Forelimb muscle (tissue), 1 donor: Measurements from ENCODE around the gene RGL3. TPM values are rescaled to one million over a fixed set of nuclear protein-coding genes. Genes with fewer than 3 reads are reported as not detected.
"Not testable (repeated sequence)": the region's sequence is repeated elsewhere in the genome, so short reads cannot be mapped to it uniquely, and the experiment has no call there.

Source experiments
- DNase-seq: peaks from one replicate; pipeline ENCODE4 v3.0.0-alpha.2; 2013; ENCODE audit warnings: low read depth
- polyA plus RNA-seq: library from polyadenylated mRNA; unstranded; fragments of 120-200 nt; gene quantifications from one replicate; pipeline ENCODE4 v1.2.1, GENCODE V29; 2013; ENCODE audit not compliant: insufficient read length

Gene RGL3, protein sequence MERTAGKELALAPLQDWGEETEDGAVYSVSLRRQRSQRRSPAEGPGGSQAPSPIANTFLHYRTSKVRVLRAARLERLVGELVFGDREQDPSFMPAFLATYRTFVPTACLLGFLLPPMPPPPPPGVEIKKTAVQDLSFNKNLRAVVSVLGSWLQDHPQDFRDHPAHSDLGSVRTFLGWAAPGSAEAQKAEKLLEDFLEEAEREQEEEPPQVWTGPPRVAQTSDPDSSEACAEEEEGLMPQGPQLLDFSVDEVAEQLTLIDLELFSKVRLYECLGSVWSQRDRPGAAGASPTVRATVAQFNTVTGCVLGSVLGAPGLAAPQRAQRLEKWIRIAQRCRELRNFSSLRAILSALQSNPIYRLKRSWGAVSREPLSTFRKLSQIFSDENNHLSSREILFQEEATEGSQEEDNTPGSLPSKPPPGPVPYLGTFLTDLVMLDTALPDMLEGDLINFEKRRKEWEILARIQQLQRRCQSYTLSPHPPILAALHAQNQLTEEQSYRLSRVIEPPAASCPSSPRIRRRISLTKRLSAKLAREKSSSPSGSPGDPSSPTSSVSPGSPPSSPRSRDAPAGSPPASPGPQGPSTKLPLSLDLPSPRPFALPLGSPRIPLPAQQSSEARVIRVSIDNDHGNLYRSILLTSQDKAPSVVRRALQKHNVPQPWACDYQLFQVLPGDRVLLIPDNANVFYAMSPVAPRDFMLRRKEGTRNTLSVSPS
- polyA plus RNA-seq, result 0.40 TPM

DNA sequence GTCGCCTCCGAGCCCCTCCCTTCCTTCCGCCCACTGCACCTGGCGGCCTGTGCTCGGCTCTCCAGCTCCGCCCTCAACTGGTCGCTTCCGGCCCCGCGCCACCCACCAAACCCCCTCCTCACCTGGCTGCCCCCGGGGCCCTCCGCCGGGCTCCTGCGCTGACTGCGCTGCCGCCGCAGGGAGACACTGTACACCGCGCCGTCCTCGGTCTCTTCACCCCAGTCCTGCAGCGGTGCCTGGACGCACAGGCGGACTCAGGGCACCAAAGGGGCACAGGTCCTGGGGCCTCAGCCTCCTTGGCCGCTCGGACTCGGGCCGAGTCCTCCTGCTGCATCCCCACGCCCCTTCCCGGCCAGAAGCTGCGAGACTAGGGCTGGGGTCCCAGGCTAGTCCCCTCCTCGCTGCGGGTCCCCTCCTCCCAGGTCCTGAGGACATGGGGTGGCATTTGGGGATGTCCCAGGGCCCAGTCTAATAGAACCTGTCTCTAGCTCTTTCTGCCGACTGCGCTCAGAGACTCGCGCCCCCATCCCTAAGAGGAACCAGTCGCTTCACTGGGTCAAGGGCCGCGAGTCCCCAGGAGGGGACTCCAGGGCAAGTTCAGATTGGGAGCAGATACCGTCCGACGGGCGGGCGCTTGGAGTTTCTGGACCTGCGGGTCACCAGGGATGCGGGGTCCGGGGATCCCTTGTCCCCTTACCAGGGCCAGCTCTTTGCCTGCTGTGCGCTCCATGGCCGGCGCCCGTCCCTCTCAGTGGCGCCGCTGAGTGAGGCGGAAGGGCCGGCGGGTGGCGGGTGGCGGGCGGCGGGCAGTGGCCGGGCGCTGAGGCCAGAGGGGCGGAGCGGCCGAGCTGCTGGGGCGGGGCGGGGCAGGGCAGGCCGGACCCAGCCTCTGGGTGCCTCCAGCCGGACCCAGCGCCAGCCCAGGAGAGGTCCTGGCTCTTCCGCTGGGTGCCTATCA, at the start of gene RGL3:
Gene RGL3, minus strand, starts transcription at position 766 of the 958 bp plus-strand sequence. Its CDS starts 36 bp downstream, at position 730.
- no peak for DNase-seq

DNA sequence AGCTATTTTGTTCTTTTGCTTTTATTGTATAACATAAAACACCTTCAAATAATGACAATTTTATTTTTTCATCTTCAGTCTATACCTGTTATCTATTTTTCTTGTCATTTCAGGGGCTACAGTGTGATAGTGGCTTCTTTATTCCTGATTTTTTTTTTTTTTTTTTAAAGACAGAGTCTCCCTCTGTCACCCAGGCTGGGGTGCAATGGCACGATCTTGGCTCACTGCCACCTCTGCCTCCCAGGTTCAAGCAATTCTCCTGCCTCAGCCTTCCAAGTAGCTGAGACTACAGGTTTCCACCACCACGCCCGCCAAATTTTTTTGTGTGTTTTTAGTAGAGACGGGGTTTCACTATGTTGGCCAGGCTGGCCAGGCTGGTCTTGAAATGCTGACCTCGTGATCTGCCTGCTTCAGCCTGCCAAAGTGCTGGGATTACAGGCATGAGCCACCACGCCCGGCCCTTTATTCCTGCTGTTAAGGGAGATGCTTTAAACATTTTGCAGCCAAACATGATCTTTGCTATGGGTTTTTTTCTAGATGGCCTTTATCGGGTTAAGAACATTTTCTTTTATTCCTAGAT, 49.2 kb upstream of the RGL3 start:
- DNase-seq, result not testable (repeated sequence)

DNA sequence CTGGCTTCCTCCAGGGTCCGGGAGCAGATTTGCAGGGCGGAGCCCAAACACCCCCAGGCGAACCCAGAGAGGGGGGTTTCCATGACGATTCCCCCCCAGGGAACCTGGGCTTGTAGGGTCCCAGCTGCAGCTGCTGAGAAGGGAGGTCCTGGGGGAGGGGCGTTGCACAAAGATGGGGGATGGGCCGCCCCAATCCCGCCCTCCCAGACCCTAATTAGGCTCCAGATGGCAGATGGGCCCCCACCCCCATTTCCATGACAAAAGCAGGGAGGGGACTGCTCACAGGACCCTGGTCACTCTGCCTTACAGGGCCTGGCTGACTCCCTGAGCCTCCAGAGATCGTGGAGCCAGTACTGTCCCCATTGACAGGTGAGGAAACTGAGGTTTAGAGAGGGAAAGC, 46.5 kb upstream of the RGL3 start:
- no peak for DNase-seq

DNA sequence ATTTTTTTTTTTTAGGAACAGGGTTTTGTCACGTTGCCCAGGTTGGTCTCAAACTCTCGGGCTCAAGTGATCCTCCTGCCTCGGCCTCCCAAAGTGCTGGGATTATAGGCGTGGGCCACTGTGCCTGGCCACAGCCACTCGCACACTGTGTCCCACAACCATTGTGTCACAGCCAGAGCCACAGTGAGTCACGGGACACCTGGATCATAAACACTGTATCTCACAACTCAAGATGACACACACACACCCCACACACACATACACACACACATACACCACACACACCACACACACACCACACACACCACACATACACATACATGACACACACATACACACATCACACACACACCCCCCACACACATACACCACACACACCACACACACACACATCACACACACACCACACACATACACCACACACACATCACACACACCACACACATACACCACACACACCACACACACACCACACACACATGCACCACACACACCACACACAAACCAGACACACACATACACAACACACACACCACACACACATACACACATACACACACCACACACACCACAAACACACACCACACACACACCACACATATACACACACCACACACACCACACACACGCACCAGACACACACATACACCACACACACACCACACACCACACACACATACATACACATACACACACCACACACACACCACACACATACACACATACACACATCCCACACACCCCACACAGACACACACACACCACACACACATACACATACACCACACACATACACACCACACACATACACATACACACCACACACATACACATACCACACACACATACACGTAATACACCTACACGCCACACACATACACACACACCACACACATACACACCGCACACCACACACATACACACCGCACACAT, 45.5 kb upstream of the RGL3 start:
- DNase-seq, result no peak

DNA sequence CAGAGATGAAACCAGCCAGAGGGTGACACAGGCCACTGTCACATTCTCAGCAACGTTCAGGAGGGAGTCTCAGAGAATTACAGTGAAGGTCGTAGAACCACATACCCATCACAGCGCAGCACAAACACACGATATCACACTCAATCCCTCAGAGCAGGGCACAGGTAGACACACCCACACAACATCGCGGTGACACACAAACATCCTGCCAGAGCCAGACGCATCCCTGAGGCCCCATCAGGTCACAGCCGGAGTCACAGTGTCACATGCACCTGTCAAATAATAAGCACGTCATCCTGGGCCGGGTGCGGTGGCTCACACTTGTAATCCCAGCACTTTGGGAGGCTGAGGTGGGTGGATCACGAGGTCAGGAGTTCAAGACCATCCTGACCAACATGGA, 44.3 kb upstream of the RGL3 start:
- DNase-seq, result no peak

DNA sequence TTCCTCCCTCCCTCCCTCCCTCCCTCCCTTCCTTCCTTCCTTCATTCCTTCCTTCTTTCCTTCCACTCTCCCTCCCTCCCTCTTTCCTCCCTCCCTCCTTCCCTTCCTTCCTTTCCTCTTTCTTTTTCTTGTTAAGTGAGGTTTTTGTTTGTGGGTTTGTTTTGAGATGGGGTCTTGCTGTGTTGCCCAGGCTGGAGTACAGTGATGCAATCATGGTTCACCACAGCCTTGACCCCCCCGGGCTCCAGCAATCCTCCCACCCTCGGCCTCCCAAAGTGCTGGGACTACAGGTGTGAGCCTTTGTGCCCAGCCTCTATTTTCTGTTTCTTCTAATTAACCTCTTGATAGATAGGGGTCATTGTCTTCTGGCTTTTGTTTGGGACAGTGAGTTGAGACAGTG, 42.3 kb upstream of the RGL3 start:
- DNase-seq, result no peak

DNA sequence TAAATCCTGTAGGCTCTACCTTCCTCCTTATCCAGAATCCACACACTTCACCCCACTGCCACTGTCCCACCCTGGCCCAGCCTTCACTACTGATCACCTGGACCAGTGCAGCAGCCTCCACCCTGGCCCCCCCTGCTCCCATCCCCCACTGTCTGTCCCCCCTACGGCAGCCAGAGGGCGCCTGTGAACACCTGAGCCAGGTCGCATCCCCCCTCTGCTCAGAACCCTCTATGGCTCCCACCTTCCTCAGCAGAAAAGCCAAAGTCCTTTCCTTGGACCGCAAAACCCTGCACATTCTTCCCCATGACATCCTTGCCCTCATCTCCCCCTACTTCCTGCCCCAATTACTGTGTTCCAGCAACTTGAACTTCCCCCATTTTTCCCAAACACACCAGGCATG, 41.1 kb upstream of the RGL3 start:
- no peak for DNase-seq

DNA sequence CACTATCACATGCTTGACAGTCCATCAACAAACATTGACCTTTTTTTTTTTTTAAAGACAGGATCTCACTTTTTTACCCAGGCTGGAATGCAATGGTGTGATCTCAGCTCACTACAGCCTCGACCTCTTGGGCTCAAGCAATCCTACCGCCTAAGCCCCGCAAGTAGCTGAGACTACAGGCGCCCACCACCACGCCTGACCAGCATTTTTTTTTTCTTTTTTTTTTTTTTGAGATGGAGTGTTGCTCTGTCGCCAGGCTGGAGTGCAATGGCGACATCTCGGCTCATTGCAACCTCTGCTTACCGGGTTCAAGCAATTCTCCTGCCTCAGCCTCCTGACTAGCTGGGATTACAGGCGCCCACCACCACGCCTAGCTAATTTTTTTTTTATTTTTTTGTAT, 39.8 kb upstream of the RGL3 start:
- not testable (repeated sequence) for DNase-seq

DNA sequence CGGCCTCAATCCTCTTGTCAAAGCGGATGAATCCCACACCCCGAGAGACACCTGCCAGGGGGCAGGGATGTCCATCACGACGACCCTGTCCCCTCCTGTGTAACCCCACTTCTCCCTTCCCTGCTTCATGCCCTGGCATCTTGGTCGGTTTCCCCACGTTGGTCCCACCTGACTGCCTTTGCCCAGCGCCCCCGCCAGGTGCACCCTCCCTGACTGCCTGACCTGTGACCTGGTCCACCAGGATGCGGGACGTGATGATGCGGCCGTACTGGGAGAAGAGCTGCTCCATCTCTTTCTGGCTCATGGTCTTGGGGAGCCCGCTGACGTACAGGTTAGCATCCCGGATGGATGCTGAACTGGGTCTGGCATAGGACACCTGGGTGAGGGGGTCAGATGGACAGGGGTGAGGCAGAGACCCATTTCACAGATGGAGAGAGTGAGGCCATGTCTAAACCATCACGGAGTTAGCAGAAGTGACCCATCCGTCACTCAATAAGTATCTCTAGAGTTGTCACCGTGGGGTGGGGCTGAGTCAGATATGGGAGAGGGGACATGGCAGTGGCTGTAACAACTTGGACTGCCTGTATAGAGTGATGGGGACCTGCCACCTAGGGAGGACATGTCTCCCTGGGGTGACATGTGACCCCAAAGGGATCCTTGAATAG, 39.3 kb upstream of the RGL3 start:
- no peak for DNase-seq

DNA sequence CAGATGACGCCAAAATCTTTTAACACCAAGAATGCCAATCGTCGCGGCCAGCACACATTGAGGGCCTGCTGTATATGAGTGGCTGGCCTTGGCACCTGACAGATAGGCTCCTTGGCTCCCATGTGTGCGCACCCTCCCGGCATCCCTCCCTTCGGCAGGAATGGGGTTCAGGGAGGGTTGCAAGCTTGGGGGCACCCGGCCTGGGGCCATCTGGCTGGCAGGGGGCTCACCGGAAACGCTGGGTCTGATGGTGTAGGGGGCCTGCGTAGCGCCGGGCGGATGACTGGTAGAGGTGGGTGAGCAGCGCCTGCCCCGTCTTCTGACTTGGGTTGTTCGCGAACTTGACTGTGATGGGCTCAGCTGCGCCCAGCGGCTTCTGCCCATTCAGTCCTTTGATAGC, 38.7 kb upstream of the RGL3 start:
- no peak for DNase-seq

DNA sequence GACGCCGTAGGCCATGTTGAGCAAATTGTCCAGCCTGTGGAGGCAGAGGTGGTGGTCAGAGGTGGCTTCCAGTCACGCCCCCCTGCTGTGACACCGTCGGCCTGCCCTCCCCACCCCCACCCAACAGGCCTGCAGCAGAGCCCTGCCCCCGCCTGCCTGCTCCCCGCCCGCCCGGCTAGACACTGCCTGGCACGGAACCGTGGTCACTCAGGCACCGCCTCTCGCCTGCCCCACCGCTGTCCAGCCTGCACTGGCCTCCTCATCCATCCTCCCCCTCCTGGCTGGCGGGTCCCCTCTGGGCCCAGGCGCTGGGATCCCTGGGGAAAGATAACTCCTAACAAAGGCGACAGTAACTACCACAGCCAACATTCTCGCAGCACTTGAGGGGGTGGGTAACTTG, 38.0 kb upstream of the RGL3 start:
- DNase-seq, result no peak

DNA sequence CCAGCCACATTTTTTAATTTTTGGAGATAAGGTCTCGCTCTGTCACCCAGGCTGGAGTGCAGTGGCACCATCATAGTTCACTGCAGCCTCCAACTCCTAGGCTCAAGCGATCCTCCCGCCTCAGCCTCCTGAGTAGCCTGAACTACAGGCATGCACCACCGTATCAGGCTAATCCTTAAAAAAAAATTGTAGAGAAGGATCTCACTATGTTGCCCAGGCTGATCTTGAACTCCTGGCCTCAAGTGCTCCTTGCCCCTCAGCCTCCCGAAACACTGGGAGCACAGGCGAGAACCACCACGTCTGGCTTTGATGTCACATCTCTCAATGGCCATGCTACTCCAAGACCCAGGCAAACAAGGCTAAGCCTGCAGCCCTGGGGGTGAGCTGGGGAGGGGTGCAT, 37.5 kb upstream of the RGL3 start:
- no peak for DNase-seq

DNA sequence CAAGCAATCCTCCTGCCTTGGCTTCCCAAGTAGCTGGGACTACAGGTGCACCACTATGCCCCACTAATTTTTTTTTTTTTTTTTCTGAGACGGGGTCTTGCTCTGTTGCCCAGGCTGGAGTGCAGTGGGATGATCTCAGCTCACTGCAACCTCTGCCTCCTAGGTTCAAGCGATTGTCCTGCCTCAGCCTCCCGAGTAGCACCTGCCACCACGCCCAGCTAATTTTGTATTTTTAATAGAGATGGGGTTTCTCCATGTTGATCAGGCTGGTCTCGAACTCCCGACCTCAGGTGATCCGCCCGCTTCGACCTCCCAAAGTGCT, 36.1 kb upstream of the RGL3 start:
- not testable (repeated sequence) for DNase-seq

DNA sequence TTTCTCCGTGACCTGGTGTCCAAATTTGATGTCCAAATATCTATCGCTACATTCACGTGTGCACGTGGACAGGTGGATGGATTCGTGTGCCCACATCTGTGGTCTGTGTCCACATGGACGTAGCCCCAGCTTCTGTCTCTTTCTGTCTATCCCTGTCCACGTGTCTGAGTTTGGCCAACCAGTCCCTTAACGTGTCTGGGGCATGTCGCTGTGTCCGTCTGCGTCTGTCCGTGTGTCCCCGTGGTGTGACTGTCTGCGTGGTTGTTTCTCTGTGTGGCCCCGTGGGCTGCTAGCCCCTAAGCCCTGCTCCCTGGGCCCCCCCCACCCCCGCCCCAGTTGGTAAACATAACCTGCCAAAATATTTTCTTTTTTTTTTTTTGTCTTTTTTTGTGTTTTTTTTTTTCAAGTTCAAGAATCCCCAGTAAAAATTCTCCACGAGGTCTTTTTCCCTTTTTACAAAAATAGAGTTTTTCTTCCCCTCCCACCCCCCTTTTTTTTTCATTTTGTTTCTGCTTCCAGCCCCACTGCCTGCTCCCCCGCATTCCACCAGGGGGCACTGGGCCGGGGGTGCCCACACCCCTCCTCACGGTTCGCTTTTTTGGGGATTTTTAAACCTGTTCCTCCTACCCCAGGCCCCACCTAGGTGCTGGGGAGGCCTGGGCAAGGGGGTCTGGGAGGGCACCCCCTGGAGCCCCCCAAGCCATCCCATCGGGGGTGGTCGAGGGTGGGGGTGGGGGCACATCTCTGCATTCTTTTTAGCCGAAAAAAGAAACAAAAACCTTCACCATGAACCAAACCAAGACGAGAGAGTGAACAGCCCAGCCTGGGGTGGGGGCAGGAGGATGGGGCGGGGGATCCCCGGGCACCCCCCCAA, 34.6 kb upstream of the RGL3 start:
- no peak for DNase-seq

DNA sequence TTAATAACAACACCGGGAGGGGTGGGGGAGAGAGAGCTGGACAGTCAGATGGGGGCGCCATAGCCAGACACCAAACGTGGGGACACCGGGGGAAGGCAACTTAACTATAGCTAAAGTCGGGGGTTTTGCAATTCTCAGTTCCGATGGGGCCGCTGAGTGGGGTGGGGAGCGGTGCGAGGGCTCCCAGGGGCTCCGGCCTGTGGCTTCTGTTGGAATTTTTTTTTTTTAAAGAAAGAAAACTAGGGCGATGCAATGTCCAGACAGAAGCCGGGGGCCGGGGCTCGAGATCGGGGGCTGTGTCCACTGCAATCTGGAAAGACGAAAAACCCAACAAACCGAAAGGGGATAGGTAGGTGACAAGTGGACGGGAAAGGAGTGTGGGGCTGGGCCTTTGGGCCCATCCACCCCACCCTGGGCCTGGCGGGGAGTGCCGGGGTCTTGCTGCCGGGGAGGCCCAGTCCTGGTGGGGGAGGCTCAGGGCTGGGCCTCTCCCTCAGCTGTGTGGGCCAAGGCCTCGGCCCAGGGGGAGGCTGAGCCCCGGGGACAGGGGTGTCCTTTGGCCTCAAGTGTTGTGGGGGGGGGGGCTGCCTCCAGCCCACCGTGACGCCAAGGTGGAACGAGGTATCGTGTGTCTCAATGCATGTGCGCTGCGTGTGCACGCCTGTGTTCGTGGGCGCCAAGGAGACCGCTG, 33.7 kb upstream of the RGL3 start:
- no peak for DNase-seq

DNA sequence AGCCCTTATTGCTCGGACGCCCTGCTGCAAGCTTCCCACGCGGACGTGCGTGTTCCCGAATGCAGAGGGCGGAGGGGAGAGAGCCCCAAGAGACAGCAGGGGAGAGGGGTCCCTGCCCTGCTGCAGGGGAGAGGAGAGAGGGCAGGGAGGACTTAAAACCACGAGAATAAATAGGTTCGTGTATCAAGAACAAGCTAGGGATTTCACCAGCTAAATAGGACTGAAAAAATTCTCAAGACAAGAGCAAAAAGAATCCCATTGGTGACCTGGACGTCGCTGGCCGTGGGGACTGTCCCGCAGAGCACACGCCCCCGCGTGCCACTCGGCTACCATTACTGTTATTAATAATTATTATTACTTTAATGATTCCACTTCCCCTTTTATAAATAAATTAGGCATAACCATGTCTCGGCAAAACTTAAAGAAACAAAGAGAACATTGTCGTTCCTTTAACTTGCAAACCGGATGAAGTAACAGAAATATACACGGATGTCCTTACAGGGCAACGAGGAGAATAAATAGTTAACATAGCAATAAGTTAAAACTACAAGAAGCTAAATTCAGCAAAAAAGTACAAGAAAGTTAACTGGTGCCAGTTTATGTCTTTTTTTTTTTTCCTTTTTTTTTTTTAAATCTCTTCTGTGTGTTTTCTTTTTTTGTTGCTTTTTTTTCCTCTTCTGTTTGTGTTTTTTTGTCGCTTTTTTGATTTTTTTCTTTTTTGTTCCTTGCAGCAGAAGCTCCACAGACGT, 32.9 kb upstream of the RGL3 start:
- DNase-seq, result no peak

DNA sequence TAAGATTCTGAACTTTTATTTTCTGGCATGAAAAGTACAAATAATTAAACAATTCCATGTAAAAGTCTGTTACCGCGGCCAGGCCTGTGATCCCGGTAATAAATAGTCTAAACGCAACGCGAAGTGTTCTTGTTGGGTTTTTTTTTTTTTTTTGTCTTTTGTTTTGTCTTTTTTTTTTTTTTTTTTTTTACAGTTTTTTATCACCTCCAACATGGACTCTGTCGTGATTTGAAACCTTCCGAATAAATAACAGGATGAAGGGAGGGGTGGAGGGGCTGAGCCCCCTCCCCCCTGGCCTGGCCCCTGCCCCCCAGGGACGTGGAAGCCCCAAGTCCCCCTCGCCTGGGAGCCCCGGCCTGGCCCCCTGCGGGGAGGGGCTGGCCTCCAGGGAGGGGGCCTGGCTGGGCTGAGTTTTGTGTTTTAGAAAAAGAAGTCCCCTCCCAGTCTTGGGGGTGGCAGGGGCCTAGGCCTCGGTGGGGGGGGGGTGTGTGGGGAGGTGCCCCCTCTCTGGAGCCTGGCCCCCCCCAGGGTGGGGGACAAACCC, 32.3 kb upstream of the RGL3 start:
- DNase-seq, result no peak
